Tibial nerve (tissue), 3 donors: ENCODE data around the gene LBX2.

Experiments used
- CTCF ChIP-seq, 5 experiments: fragments of 200-600 bp in 3 of 5; fragments of 450-650 bp in 2 of 5; sonication (generic) in 3 of 5; IDR thresholded peaks; one replicate each; pipeline ENCODE4 v1.5.1; 2016 to 2019; ENCODE audit warnings: antibody characterized with exemption in 5 of 5, mild to moderate bottlenecking in 3 of 5, moderate library complexity in 2 of 5
- POLR2A ChIP-seq, 2 donors: fragments of 450-650 bp; IDR thresholded peaks; one replicate each; pipeline ENCODE4 v1.6.1; 2017; ENCODE audit warnings: antibody characterized with exemption in 2 of 2, mild to moderate bottlenecking in 2 of 2, moderate library complexity in 2 of 2

GRCh38 chr2:74489906-74490305 is 9.5 kb downstream of the LBX2 start:
- TF ChIP-seq CTCF (IDR thresholded peaks at IDR 0.05) = no peak
- no peak for TF ChIP-seq POLR2A (IDR thresholded peaks at IDR 0.05)
